SH-SY5Y (cell line): Measurements from ENCODE around the gene SLC12A7.

Experiments used
- GATA2 ChIP-seq: IDR thresholded peaks from 2 replicates; pipeline ENCODE4 v1.6.1; 2011; ENCODE audit warnings: mild to moderate bottlenecking, low read depth, low read length
- GATA3 ChIP-seq: IDR thresholded peaks from 2 replicates; pipeline ENCODE4 v1.6.1; 2011; ENCODE audit warnings: low read depth, mild to moderate bottlenecking, low read length, moderate library complexity

Gene SLC12A7

DNA sequence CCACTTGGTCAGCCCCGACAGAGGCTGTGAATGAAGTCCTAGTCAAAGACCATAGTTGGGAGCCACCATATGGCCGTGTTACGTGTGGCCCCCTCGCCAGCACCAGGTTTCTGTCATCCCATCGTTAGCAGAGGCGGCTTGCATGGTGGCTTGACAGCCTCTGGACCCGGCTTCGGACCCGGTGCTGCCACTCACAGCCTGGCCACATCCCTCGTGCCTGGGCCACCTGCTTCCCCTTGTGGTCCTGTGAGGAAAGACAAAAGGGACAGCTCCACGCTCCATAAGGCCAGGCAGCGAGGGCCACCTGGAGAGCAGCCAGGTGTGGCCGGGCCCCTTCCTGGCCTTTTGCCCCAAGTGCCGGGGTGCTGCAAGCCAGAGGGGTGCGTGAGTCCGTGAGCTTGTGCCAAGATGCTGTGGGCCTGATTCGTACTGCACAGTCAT lies 97.1 kb downstream of the SLC12A7 start:
- TF ChIP-seq GATA2 (no peak), GATA3 (no peak)

DNA sequence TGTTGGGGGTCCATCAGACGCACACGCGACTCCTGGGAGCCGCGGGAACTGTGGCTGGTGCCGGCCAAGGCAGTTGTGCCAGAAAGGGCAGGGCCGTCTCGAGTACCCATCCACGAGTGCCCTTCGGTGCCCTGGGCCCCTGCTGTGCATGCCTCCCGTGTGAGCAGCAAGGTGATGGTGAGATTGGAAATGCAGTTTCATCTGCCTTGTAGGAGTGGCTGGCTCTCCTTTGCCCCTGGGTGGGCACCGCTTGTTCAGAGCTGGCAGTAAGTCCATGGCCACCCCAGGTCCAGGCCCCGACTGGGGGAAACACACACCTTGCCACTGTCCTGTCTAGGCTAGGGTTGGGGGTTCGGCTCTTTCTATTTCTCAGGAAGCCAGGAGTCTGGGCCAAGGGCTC lies 97.5 kb downstream of the SLC12A7 start:
- TF ChIP-seq GATA3 (no peak), GATA2 (no peak)

DNA sequence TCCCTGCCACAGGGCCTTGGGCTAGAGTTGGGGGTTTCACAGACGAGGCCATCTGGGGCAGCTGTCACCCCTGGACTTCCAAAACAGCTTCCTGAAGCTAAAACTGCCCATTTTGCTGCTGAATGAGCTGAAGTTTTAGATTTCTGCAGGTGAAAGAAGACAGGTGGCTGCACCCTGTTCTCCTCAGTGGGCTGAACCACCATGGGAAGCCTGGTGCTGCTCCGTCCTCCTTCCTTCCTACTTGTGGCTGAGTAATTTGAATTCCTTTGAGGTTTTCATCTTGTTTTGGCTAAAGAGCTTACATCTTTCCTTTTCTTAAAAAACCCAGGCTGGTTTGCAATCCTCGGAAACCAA lies 97.9 kb downstream of the SLC12A7 start:
- TF ChIP-seq GATA2: no peak
- no peak for TF ChIP-seq GATA3

DNA sequence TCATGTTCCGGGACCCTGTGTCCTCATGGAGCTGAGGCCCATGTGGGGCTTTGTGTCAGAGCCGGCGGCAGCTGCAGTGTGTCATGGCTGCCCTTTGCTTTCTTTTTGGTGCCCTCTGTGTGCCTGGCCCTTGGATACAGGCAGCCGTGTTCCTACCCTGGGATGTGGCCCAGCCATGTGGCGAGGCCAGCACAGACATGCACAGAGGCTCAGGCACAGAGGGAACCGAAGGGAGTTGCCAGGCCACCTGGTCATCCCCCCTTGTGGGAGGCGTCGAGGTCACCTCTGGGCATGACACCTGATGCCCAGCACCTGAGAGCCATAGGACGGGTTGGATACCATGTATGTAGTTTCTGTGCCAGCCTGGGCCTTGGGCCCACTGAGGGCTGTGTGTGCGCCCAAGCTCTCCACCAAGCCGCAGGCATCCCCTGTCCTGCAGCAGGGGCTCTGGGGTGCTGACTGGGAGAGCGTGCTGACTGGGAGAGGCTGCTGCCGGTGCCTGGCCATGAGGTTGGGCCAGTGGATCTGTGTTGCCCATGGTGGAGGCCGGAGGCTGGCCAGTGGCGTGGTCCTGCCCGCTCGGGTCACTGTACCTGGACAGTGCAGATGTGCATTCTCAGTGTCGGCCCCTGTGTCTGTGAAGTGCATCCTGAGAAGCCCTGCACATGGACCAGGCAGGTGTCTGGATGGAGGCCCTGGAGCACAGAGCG lies 98.5 kb downstream of the SLC12A7 start:
- TF ChIP-seq GATA2: no peak
- no peak for TF ChIP-seq GATA3

DNA sequence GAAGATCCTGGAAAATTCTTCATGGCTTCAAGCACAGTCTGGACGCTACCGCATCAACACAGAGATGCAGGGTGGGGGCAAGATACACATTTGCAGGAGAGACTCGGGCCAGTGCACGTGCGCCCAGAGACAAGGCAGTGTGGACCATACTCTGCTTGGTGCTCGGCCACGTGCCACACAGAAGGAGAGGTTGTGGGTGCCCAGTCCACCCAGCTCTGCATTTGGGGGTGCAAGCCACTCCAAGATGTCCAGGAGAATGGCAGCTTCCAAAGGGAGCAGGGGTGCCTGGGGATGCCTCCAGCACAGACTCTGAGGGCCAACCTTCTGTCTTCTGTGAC lies 99.0 kb downstream of the SLC12A7 start:
- no peak for TF ChIP-seq GATA2
- TF ChIP-seq GATA3: no peak

DNA sequence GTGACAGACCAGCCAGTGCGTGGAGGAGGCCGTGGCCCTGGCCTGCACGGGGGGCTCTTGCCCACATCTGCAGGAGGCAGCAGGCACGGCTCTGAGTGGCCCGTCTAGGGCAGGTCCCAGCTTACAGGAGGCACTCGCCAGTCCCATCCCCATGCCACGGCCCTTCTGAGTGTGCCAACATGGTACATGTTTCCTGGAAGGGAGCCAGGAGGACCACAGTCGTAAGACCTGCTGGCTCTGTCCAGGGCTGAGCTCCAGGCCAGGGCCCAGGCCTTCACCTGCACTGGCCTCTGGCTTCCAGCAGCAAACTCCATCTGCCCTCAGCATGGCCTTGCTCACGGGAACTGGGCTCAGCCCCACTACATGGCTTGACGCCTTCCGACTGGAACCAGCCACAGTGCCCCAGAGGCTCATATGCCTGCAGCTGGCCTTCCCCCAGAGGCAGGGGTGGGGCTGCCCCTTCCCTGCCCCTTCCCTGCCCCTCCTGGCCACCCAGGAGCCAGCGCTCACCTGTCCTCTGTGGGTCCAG lies 99.5 kb downstream of the SLC12A7 start:
- TF ChIP-seq GATA2: no peak
- no peak for TF ChIP-seq GATA3

DNA sequence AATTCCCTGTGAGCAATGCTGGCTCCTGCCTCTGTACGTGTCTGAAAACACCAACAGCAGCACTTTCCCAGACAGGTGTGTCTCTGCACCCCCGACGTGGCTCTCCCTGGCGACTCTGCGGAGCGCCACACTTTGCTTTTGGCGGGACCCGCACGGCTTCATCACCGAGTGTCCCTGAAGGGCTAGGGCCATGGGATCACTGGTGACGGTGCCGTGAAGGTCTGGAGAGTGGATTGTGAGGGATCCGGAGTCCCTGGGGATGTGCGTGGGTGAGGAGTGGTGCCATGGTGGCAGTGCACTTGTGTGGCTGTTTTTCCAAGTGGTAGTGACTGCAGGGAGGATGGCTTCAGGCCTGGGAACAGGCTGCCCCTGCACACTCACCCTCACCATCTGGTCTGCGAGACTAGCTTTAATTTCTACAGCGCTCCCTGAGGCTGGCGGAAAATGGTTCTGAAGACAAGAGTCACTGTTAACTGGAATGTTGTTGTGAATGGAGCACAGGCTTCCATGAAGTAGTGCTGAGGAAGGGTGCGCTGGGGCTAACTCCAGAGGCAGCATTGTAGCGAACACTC lies 100.0 kb downstream of the SLC12A7 start:
- TF ChIP-seq GATA2 (no peak), GATA3 (no peak)

DNA sequence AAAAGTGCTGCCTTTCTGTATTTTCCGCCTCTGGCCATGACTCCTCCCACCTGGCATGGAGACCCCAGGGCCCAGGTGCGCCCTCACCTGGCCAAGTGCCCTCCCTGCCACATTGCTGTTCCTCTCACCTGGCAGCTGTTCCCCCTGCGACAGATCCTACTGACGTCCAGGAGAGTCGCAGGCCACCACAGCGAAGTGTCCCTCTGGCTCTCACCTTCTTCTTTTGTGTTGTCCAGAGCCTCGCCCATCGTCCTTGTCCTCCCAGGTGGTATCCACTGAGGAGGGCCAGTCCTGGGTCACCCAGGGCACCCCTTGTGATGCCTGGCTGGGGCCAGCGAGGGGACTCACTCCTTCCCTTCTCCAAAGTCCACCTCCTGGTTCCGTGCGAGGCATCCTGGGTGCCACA lies 100.6 kb downstream of the SLC12A7 start:
- TF ChIP-seq GATA2 (no peak), GATA3 (no peak)

DNA sequence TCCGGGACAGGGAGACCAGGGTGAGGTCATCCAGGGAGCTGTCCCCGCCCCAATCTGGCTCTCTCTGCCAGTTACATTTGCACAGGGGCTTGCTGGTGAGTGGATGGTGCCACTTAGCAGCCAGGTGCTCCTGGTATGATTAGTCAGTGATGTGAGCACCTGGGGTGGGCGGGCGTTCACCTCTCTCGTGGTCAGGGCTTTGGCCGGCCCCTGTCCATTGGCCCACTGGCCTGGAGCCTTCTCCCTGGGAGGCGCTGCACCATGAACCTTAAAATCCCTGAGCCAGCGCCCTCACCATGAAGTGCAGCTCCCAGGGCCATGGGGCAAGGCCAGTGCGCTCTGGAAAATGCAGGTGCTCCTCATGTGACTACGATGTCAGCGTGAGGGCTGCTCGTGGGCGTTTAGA lies 101.2 kb downstream of the SLC12A7 start:
- no peak for TF ChIP-seq GATA3
- no peak for TF ChIP-seq GATA2

DNA sequence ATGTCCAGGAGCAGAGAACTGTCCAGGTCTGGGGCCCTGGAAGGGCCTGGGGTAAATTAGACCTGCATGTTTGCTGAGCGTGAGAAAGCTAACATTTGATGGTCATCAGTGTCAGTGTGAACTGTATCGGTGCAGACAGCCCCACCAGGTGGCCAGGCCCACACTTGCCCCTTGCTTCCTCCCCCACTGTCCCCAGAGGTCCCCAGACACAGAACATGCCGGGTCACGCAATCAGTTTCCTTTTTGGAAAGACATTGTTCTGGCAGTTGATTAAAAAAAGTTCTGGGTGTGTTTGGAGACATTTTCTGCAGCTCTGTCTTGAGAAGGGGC lies 101.7 kb downstream of the SLC12A7 start:
- no peak for TF ChIP-seq GATA3
- TF ChIP-seq GATA2: no peak

DNA sequence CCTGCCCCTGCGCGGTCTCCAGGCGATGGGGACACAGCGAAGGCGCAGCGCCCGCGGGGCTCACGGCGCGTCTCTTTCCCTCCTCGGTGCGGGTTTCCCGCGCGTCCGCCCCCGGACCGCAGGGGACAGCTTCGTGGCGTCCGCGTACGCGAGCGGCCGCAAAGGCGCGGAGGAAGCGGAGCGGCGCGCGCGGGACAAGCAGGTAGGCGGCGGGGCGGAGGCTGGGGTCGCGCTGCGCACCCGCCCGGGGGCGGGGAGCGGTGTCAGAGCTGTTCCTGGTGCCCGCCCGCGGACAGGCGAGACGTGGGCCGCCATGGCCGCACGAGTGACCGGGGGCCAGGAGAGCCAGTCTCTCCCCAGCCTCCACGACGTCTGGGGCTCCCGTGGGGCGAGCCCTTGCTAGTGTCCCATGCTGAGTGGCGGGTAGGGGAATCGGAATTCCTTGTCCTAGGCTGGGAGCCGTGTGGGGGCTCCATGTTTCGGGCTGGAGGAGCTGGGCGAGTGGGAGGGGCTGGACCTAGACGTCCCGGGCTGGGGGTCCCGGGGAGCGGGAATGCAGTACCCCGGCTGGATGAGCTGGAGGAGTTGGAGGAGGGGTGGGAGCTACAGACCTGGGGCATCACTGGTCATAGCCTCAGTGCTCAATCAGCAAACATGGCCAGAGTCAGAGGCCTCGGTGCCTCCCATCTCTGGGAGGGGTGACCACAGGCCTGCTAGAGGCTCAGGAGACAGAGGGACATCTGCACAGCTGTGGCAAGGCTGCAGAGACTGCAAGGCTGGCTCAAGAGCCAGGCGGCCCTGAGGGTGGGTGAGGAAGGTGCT lies 102.3 kb downstream of the SLC12A7 start:
- TF ChIP-seq GATA3 (no peak), GATA2 (no peak)

DNA sequence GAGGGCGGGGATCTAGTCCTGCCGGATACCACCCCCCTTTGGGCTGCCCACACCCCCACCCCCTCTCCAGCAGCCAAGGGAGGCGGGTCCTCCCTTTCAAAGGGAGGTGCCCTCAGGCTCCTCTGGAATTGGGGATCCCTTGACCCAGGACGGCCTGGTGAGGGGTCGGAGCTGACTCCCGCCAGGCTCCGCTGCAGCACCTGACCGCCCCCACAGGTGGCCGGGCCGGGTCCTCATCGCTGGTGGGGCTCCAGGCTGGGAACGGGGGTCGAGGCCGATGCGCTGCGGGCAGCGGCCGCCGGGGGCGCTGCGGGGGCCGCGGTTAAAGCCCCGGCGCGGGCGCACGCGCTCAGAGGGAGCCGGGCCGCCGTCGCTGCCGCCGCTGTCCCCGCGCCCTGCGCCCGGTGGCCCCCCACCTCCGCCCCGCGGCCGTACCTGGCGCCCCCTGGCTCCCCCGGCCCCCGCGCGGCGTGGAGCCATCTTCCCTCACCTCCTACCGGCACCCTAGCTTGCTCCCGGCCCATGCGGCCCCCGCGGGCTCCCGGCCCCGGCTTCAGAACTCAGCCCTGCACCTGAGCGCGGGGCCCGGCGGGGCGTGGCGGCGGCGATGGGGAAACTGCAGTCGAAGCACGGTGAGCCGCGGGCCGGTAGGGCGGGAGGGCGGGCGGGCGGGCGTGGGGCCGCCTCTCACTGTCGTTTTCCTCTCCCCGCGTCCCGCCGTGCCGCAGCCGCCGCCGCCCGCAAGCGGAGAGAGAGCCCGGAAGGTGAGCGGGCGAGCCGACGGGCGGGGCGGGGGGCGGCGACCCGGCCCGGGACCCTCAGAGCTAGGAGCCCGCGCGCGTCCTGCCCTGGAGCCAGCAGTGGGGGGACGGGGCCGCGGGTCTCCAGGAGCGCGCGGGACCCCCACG lies 103.2 kb downstream of the SLC12A7 start, which contains the start of gene NKD2:
Gene NKD2 (plus strand): TSS at position 352 of the 908 bp plus-strand sequence. CDS start 256 bp downstream, at position 608.
- TF ChIP-seq GATA3 (no peak), GATA2 (no peak)

DNA sequence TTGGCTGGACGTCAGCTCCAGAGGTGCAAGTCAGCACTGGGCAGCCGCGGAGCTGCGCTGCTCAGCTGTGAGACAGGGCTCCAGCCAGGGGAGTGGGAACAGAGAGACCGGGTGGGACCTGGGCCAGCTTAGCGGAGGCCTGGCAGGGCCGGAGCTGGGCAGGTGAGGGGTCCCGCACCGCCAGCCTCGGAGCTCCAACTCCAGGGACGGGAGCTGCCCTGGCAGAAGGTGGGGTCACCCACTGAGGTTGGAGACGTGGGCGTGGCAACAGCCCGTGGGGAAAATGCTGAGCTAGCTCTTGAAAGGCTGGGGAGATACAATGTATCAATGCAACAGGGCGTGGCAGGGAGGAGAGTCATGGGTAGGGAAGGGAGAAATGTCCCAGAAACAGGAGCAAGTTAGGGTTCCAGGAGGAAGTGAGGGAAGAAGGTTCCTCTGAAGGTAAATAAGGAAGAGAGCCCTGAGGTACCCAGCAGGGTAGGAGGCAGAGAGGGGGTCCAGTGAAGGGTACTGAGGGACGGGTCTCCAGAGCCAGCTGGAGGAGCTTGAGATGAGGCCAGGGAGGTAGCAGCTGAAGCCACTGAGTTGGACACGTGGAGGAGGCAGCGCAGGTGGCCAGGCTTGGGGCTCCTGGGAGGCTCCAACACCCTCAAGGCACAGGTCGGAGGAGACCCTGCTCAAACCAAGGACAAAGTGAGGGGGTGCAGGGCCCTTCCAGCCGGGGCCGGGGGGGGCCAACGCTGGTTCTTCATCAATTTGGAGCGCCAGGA lies 104.0 kb downstream of the SLC12A7 start:
- TF ChIP-seq GATA2: no peak
- TF ChIP-seq GATA3: no peak

DNA sequence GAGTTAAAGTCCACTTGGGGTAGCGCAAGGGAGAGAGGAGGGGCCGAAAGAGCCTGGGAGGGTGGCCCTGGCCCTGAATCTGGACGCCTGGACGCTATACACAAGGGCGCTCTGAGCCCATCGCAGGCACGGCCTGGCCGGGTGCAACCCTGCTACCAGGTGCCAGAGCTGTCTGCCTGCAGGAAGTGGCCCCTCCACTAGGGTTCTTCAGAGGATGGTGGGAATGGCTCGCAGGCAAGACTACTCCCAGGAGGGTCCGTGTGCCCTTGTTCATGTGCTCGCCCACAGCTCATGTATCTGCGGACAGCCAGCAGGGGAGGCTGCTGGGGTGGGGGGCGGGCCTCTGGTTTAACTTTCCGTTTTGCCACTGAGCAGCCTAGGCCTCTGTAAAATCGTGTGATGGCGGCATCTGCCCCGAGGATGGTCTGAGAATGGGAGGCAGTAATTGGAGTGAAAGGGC lies 104.6 kb downstream of the SLC12A7 start:
- TF ChIP-seq GATA2 (no peak), GATA3 (no peak)
